K562 (cell line): ENCODE results near the gene C1QTNF5. TPM values are rescaled to one million over a fixed set of nuclear protein-coding genes. Genes with fewer than 3 reads are reported as not detected.

Experiments
- ATAC-seq: fragments of 200-7000 bp; cut with Tn5 transposase; 3 replicates; pipeline ENCODE4 v1.9.1; 2020; ENCODE audit warnings: moderate library complexity
- BruUV-seq: library from RNA; stranded (reverse); fragments of 400-500 nt; replicated peaks from 2 replicates; lab custom pipeline; 2021; lab: Mats Ljungman, UMichigan
- CTCF ChIA-PET: fragments of 300-600 bp; formaldehyde crosslinking; extraction: SDS; loops from one replicate; lab custom pipeline; 2021; ENCODE audit warnings: low intra/inter-chr PET ratio; lab: Yijun Ruan, JAX
- POLR2A ChIA-PET: fragments of 300-600, 350-650 bp; sonication (Branson Sonifier 250); formaldehyde crosslinking; extraction: SDS; loops from one replicate; lab custom pipeline; 2021; ENCODE audit warnings: antibody characterized with exemption, inconsistent platforms; lab: Yijun Ruan, JAX
- DNase-seq, 4 experiments: peaks; one replicate each; pipeline versions ENCODE4 v3.0.0 to v3.0.0-alpha.2; 2011 to 2018; ENCODE audit warnings: low spot score in 3 of 4, mixed read lengths in 3 of 4; ENCODE audit errors: extremely low read depth in 1 of 4
- FAIRE-seq: peaks from 2 replicates; lab custom pipeline; 2011; peaks lifted over from hg19 to GRCh38; lab: Jason Lieb, UNC
- H2AFZ ChIP-seq: 2 replicates; pipeline ENCODE4 v1.6.0; 2011; ENCODE audit warnings: low read depth, low read length, control low read depth, inconsistent platforms
- H3K27ac ChIP-seq: fragments of 200-600 bp; 3 replicates; pipeline ENCODE4 v1.8.0; 2011; ENCODE audit warnings: low read depth, mild to moderate bottlenecking, control low read depth, inconsistent platforms, low read length, moderate library complexity, mixed read lengths; ENCODE audit errors: extremely low read depth
- H3K27me3 ChIP-seq, 2 experiments: fragments of 300-600 bp in 1 of 2; 2 replicates in 1 of 2; 3 replicates in 1 of 2; pipeline versions ENCODE4 v1.6.0 to v1.8.0; 2011; ENCODE audit warnings: inconsistent platforms in 2 of 2, low read length in 2 of 2, mild to moderate bottlenecking in 1 of 2, mixed read lengths in 1 of 2, moderate library complexity in 1 of 2; ENCODE audit not compliant: control insufficient read depth in 2 of 2, insufficient read depth in 2 of 2
- H3K36me3 ChIP-seq: fragments of 300-600 bp; 3 replicates; pipeline ENCODE4 v1.8.0; 2011; ENCODE audit warnings: mild to moderate bottlenecking, low read length, inconsistent platforms; ENCODE audit not compliant: control insufficient read depth, insufficient read depth
- H3K4me1 ChIP-seq, 2 experiments: fragments of 200-600 bp in 1 of 2; replicated peaks in 1 of 2; 2 replicates in 1 of 2; 3 replicates in 1 of 2; pipeline versions ENCODE4 v1.5.1 to v1.8.0; 2011; ENCODE audit warnings: inconsistent platforms in 2 of 2, low read length in 2 of 2, mild to moderate bottlenecking in 1 of 2, mixed read lengths in 1 of 2, moderate library complexity in 1 of 2; ENCODE audit not compliant: control insufficient read depth in 2 of 2, insufficient read depth in 2 of 2
- H3K4me2 ChIP-seq: 2 replicates; pipeline ENCODE4 v1.6.1; 2011; ENCODE audit warnings: low read length, control low read depth, inconsistent platforms, mixed read lengths; ENCODE audit not compliant: insufficient read depth
- H3K4me3 ChIP-seq: fragments of 200-600 bp; sonication (generic), shearing (Covaris generic); 2 replicates; pipeline ENCODE4 v1.5.1; 2016; ENCODE audit warnings: control low read depth, inconsistent platforms
- H3K79me2 ChIP-seq: fragments of 200-600 bp; 3 replicates; pipeline ENCODE4 v1.8.0; 2011; ENCODE audit warnings: low read length, inconsistent platforms; ENCODE audit not compliant: control insufficient read depth, insufficient read depth
- H3K9ac ChIP-seq, 2 experiments: 2 replicates each; pipeline versions ENCODE4 v1.6.0 to v1.6.1; 2011; ENCODE audit warnings: low read depth in 2 of 2, low read length in 2 of 2, control low read depth in 1 of 2, inconsistent platforms in 1 of 2, mild to moderate bottlenecking in 1 of 2, mixed read lengths in 1 of 2; ENCODE audit not compliant: insufficient read depth in 1 of 2
- H3K9me1 ChIP-seq: one replicate; pipeline ENCODE4 v1.6.0; 2011; ENCODE audit warnings: inconsistent platforms, mild to moderate bottlenecking, low read length, moderate library complexity; ENCODE audit not compliant: control insufficient read depth, insufficient read depth
- H3K9me3 ChIP-seq: replicated peaks from 2 replicates; pipeline ENCODE4 v1.5.1; 2011; ENCODE audit warnings: low read depth, low read length, inconsistent platforms; ENCODE audit not compliant: control insufficient read depth, insufficient read depth
- H4K20me1 ChIP-seq: replicated peaks from 2 replicates; pipeline ENCODE4 v1.6.1; 2011; ENCODE audit warnings: low read length, inconsistent platforms, mixed read lengths; ENCODE audit not compliant: control insufficient read depth, insufficient read depth
- ARID4B ChIP-seq: sonication (generic); formaldehyde crosslinking; IDR thresholded peaks from 2 replicates; pipeline ENCODE4 v1.8.0; 2022; ENCODE audit warnings: mild to moderate bottlenecking, missing genetic modification reagents
- CHAMP1 ChIP-seq: fragments of 450-650 bp; IDR thresholded peaks from 2 replicates; pipeline ENCODE4 v1.6.1; 2016; ENCODE audit warnings: mild to moderate bottlenecking
- PHF8 ChIP-seq: fragments of 200-600 bp; sonication (generic); IDR thresholded peaks from 2 replicates; pipeline ENCODE4 v1.6.1; 2012; ENCODE audit warnings: mixed run types, mild to moderate bottlenecking, inconsistent platforms, low read length, moderate library complexity, borderline replicate concordance
- POLR2G ChIP-seq: fragments of 200-400 bp; formaldehyde crosslinking; IDR thresholded peaks from 2 replicates; pipeline ENCODE4 v1.6.1; 2017; ENCODE audit warnings: low read depth, mild to moderate bottlenecking, antibody characterized with exemption, low read length, moderate library complexity
- RNF2 ChIP-seq: sonication (generic); IDR thresholded peaks from 2 replicates; pipeline ENCODE4 v1.6.1; 2016
- SMARCA5 ChIP-seq: fragments of 450-650 bp; IDR thresholded peaks from 2 replicates; pipeline ENCODE4 v1.6.1; 2016
- ZNF124 ChIP-seq: sonication (generic); formaldehyde crosslinking; IDR thresholded peaks from 2 replicates; pipeline ENCODE4 v1.8.1; 2022; ENCODE audit warnings: missing genetic modification reagents
- ZNF253 ChIP-seq: fragments of 250-450 bp; sonication (Bioruptor Pico); conservative IDR thresholded peaks from 2 replicates; pipeline ENCODE4 v1.6.1; 2021; ENCODE audit warnings: mild to moderate bottlenecking
- ZNF384 ChIP-seq: IDR thresholded peaks from 2 replicates; pipeline ENCODE4 v1.6.1; 2012; ENCODE audit warnings: low read depth, low read length, improper control_type of control experiment
- ZNF512 ChIP-seq: IDR thresholded peaks from 2 replicates; pipeline ENCODE4 v1.6.1; 2016; ENCODE audit warnings: missing genetic modification characterization, missing compliant biosample characterization
- ZNF696 ChIP-seq: fragments of 250-450 bp; sonication (Bioruptor Pico); conservative IDR thresholded peaks from 2 replicates; pipeline ENCODE4 v1.4.0; 2020; ENCODE audit warnings: mild to moderate bottlenecking, moderate library complexity
- WGBS: fragments of 100-300 bp; shearing (Covaris generic); methylation state at CpG from one replicate; pipeline ENCODE4 v1.1.6; 2016; ENCODE audit warnings: low coverage, mixed read lengths; ENCODE audit not compliant: insufficient coverage; ENCODE audit errors: missing lambda C conversion rate; 5-methylcytosine and 5-hydroxymethylcytosine counted together
- in situ Hi-C: fragments of 300-500 bp; cut with MboI; formaldehyde crosslinking; loops from 4 replicates; pipeline ENCODE4 v1.15.0; 2018; ENCODE audit warnings: inconsistent platforms, mixed read lengths
- intact Hi-C: fragments of 100-400 bp; cut with micrococcal nuclease; formaldehyde crosslinking; loops from 2 replicates; pipeline ENCODE4 v1.14.2; 2022
- polyA plus RNA-seq, 8 experiments: library from polyadenylated mRNA; depleted of rRNA in 4 of 8; stranded (reverse) in 5 of 8; unstranded in 3 of 8; fragments of >200 nt; fragmentation: Nextera tagmentation in 2 of 8; fragmentation: Illumina TruSeq in 1 of 8; extraction: Ambion mirVana in 2 of 8; extraction: Trizol in 1 of 8; gene quantifications; 2 replicates each; pipeline versions ENCODE4 v1.2.1 to v1.2.3, GENCODE V29; 2011 to 2014; ENCODE audit warnings: inconsistent platforms in 1 of 8, missing spikeins in 1 of 8
- total RNA-seq, 7 experiments: library from RNA; depleted of rRNA in 6 of 7; stranded (reverse); fragments of >200 nt in 6 of 7; fragmentation: Illumina TruSeq in 2 of 7; extraction: Trizol in 2 of 7; gene quantifications; 2 replicates each; pipeline versions ENCODE4 v1.2.1 to v1.2.3, GENCODE V29; 2011 to 2021; ENCODE audit warnings: low replicate concordance in 1 of 7

Gene C1QTNF5
- total and polyA plus RNA-seq, 9 of the 15 experiments (the other 6 are each of a cell fraction or from before 2014, with no cell fraction given): 0.07 to 0.76 (median 0.24) TPM; not detected in 1

- Histone ChIP-seq H3K4me3 (peak overlapping the region; percentile 61), H3K4me2 (peak overlapping the region; percentile 95), H2AFZ (no peak overlapping the region), H4K20me1 (no peaks in the 10 kb centered on the region), H3K36me3 (peaks cover 17% of the 10 kb centered on the region; the same call in 1 of the 3 replicates), H3K9ac (peak overlapping the region; percentile 88 to 97), H3K79me2 (peaks cover 30% of the 10 kb centered on the region), H3K27ac (no peak overlapping the region; the same call in 2 of the 3 replicates), H3K27me3 (no peaks in the 10 kb centered on the region), H3K9me3 (no peaks in the 10 kb centered on the region), H3K9me1 (no peaks in the 10 kb centered on the region), H3K4me1 (peaks cover 23 to 58% of the 10 kb centered on the region in 2 experiments; a peak in 4 of 5 replicates)
- 88% methylated on average over 25 of the region's 30 CpGs for WGBS
- in situ Hi-C loops (no loop called here), intact Hi-C loops (loop anchor here (5.0 kb wide), 1 partner anchor 36 kb away; no protein-coding TSS in a partner anchor)
- ChIA-PET POLR2A (interaction anchor here (0.6 kb wide), 2 partner anchors 130 to 356 kb away, joined by 4 read pairs; partner anchors contain the start of gene CBL), CTCF (interaction anchor here (0.6 kb wide), 1 partner anchor 343 kb away, joined by 3 read pairs; no protein-coding TSS in a partner anchor)
- BruUV-seq: no TSS peak
- ATAC-seq (no peak), DNase-seq (no peak), FAIRE-seq (no peak)
- TF ChIP-seq ZNF124 (no peak), RNF2 (no peak), ZNF384 (no peak), POLR2G (peak; percentile 40; the same call in 1 of the 2 replicates), ARID4B (no peak), SMARCA5 (no peak), PHF8 (no peak), ZNF253 (CRISPR knock-in tag) (no peak), CHAMP1 (no peak), ZNF512 (tag) (no peak), ZNF696 (CRISPR knock-in tag) (no peak)
Observed at GRCh38 chr11:119335655-119336543, 4.8 kb downstream of the C1QTNF5 start.
